Measurements from ENCODE around the gene KLK15.

Gene KLK15

GRCh38 chr19:50843701-50844221 is 10.4 kb upstream of the KLK15 start:
- no peak for DNase-seq (ENCODE audit: low read depth)

GRCh38 chr19:50843205-50843604 is 9.8 kb upstream of the KLK15 start:
- no peak for DNase-seq (ENCODE audit: low read depth)

- no peak for DNase-seq (ENCODE audit: low read depth)
Measured at GRCh38 chr19:50842130-50842529, 8.8 kb upstream of the KLK15 start.

- DNase-seq (ENCODE audit: low read depth) = no peak
Measured at GRCh38 chr19:50839712-50840655, 6.6 kb upstream of the KLK15 start.

- no peak for DNase-seq (ENCODE audit: low read depth)
Measured at GRCh38 chr19:50838239-50838638, 4.9 kb upstream of the KLK15 start.

DNA sequence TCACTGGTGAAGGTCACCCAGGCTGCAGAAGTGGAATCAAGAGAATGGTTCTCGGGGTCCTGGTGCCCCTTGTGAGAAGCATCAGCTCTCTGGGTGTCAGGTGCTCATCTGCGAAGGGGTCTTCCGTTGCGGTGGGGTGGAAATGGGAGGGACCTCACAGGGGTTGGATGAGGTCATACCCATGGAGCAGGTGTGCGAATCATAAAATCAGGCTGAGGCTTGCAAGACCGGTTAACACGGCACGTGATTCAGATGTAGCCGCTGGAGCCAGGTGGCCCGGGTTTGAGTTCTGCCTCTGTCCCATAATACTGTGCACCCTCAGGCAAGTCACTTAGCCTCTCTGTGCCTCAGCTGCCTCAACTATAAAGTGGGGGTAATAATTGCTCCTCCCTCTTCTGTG is 3.9 kb upstream of the KLK15 start:
- DNase-seq (ENCODE audit: low read depth) = no peak

DNA sequence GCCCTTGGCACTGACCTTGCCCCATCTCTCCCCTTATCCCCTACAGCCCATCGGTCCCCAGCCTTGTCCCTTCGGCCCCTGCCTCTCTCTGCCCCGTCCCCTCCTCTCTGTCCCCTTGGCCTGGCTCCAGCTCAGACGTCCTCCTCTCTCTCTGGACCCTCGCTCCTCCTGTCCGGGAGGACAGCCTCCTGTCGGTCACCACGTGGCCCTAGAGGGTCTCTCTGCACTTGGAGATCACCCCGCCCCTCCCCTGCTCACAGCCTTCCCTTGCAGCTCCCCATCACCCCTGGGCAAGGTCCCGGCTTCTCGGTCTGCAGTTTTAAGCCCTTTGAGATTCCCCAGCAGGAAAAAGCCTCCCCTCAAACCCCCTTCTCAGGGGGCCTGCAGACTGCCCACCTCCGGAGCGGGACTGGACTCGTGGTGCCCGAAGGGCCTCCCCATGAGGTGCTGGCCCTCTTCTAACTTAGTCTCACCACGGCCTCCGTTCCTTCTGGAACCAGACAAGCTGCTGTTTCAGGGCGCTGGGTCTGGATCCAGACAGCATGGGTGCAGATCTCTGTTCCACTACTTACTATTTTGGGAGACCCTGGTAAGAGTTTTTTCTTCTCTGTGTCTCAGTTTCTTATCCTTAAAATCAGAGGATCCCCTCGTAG is 3.3 kb upstream of the KLK15 start:
- no peak for DNase-seq (ENCODE audit: low read depth)

DNA sequence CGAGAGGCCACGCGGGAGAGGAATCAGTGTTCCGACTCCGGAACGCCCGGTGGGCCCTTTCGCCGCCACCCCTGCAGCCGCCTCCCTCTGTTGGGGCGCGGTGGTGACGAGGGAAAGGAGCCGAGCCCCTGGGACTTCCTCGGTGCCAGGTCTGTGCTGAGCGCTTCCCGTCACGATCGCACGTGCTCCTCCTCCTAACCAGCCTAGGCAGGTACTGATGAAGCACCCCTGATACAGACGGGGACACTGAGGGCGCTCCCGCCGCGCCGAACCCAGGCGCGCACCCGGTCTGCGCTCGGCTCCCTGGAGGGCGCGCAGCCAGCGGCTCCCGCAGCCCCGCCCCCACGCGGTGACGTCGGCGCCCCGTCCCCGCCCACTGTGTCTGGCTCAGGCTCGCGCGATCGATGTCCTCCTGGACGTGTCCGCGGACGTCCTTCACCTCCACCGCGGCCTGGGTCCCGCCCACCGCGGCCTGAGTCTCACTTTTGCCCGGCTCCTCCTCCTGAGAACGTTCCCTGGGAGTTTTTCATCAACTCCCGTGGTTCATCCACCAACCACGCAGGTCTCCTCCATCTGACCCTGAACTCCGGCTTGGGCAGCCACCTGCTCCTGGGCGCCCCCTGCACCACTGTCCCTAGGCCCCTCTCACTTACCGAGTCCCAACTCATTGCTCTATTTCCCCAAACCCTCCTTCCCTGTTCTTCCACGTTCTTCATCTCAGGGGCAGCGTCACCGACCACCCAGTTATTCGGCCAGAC is 2.6 kb upstream of the KLK15 start:
- DNase-seq (ENCODE audit: low read depth) = peak; percentile 29

DNA sequence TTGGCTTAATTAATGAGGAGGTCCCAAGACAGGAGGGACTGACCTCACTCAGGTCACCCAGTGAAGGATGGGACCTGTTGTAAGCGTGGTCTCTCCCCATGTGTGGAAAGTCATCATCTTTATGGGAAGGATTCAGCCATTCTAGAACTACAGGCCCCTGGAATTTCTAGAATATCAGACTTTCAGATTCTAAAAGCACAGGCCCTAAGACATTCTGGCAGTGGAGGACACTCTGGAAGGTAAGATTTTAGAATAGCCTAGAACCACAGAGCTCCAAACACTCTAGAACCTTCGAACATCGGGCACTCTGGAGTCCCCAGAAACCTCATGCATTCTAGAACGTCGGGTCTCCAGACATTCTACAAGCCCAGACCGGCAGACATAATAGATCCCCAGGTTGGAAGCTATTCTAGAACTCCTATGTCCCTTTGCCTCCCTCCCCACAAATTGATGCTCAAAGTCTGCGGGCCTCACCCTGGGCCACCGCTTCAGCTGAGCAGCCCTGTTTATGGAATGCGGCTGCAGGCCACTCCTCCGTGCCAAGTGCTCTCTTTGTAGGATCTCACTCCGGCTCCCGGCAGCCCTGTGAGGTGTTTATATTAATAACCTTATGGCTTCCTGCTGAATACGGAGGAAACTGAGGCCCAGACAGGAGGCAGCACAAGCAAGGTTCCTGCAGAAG is 1.9 kb upstream of the KLK15 start:
- DNase-seq (ENCODE audit: low read depth) = no peak

GRCh38 chr19:50833802-50834167 is 411 bp upstream of the KLK15 start:
- no peak for DNase-seq (ENCODE audit: low read depth)

DNA sequence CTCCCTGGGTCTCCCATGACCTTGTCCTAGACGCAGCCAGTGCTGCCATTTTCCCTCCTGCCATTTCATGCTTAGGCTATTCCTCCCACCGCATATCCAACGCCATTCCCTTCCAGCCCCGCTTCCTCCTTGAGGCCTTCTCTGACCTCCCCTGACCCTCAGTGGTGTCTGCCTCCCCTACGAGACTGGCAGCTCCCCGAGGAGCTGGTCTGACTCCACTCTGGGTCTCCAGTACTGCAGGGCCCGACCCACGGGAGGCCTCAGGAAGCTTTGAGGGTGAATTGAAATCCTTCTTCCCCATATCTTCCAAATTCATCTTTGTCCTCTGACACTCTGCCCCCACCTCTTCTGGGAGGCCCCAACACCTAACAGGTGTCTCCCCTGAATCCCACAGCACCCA is 708 bp downstream of the KLK15 start:
- DNase-seq (ENCODE audit: low read depth) = no peak

DNA sequence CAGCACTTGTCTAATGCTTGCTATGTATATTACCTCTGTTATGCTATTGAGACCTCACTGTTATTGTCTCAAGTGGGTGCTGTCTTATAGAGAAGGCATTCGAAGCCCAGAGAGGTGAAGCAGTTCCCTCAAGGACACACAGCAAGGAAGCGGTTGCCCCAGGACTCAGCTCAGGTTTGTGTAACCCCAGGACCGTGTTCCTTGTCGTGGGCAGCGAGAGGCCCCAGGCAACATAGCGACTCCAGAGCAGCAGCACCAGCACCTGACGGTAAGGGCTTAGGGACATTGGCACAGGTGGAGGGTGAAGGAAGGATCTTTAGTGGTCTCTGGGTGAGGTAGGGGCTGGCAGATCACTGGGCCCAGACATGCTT is 2.4 kb downstream of the KLK15 start:
- no peak for DNase-seq (ENCODE audit: low read depth)

DNA sequence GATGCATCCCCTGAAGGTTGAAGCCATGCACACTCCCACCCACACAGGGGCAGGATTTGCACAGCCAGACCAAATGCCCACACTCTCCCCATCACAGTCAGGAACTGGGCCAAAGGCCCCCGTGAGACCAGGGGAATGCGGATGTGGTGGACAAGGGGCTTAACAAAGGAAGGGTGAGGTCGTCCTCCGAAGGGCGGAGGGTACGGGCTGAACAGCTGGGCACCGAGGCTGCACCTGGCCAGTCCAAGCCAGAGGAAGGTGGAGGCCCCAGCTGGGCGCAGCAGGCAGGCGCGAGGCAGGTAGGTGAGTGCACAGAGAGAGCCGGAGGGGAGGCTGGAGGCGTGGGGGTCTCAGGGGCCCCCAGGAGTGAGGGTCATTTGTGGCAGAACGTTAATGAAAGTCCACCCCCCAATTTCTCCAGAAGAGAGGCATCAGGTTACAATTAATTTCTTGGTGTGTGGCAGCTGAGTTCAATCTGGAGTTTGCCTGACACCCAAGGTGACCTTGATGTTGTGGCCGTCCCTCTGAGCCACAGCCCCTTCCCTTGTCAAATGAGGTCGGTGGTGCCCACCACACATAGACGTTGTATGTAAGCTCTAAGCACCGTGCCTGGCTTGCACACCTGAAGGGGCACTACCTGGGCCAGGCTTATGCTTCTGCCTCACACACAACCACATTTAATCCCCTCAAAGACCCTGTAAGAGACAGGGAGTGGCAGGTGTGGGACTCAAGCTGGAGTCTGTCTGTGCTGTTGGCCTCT is 2.9 kb downstream of the KLK15 start:
- DNase-seq (ENCODE audit: low read depth) = no peak

DNA sequence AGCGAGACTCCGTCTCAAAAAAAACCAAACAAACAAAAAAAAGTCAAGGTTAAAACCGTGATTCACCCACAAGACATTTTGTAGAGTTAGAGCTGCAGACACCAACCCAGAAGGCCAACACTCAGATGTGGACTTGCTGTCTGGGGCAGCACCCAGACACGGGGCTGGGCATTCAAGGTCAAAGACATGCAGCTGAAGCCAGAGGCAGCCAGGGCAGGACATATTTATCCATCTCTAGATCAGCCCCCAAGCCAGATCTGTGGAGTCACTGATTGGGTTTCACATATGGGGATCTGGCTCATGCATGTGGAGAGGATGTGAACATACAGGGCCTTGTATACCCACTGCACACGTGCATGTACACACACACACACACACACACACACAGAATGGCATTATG is 3.6 kb downstream of the KLK15 start:
- no peak for DNase-seq (ENCODE audit: low read depth)

GRCh38 chr19:50827476-50827875 is 5.9 kb downstream of the KLK15 start:
- no peak for DNase-seq (ENCODE audit: low read depth)

DNA sequence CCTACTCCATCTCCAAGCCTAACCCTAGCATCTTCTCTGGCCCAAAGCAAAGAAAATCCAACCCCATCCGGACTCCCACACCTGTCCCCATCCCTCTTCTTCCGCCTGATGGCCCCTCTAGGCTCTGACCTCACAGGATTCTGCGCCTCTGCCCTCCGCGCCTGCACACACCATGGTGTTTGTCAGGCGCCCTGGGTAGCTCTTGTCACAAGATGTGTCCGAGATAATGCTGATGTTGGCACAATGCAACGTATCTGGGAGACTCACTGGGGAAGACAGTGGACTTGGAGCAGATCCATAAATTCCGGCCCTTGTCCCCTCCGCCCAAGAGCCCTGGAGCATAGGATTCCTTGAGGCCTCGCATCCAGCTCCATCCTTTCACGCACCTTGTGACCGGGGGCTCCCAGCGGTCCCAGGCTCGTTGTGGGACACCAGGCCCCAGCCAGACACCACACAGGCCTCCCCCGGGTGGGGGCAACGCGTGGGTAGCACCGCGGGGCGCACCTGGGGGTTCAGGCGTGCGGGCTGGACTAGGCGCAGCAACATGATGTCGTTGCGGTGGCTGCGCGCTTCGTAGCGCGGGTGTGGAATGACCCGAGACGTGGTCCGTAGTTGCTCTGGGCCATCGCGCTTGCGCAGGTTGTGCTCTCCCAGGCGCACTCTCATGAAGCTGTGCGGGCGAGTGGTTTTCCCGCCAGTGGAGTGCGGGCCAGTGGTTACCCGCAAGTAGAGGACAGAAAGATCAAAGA is 6.7 kb downstream of the KLK15 start:
- no peak for DNase-seq (ENCODE audit: low read depth)

GRCh38 chr19:50823389-50824042 is 9.9 kb downstream of the KLK15 start, which contains the start of gene KLK1:
TSS of gene KLK1 (minus strand) at chr19:50823787. CDS start at chr19:50823748, 39 bp downstream.
- no peak for DNase-seq (ENCODE audit: low read depth)

- no peak for DNase-seq (ENCODE audit: low read depth)
Measured at GRCh38 chr19:50822661-50823208, 10.6 kb downstream of the KLK15 start.

DNA sequence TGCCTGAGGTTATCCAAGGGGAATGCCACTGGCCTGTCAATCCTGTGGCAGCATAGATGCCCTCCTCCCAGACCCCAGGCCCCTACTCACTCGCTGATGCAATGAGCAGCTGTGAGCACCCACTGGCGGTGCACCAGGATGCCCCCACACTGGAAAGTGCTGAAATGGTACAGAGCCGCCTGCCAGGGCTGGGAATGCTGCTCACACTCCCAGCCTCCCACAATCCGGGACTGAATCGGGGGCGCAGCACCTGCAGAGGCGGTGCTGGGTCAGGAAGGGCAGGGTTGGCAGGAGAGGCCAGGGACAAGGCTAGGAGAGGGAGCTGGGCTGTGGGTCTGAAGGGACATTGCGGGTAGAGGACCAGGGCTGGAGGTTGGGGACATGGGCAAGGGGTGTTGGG is 11.8 kb downstream of the KLK15 start:
- DNase-seq (ENCODE audit: low read depth) = no peak

- DNase-seq (ENCODE audit: low read depth) = no peak
Measured at GRCh38 chr19:50821248-50821612, 12.1 kb downstream of the KLK15 start.

Measured in activated T-helper 1 cell treated with Interleukin-2 at 50 U/mL for 16 hours (primary cell).